ENCODE measurements around the gene LGR6.

DNA sequence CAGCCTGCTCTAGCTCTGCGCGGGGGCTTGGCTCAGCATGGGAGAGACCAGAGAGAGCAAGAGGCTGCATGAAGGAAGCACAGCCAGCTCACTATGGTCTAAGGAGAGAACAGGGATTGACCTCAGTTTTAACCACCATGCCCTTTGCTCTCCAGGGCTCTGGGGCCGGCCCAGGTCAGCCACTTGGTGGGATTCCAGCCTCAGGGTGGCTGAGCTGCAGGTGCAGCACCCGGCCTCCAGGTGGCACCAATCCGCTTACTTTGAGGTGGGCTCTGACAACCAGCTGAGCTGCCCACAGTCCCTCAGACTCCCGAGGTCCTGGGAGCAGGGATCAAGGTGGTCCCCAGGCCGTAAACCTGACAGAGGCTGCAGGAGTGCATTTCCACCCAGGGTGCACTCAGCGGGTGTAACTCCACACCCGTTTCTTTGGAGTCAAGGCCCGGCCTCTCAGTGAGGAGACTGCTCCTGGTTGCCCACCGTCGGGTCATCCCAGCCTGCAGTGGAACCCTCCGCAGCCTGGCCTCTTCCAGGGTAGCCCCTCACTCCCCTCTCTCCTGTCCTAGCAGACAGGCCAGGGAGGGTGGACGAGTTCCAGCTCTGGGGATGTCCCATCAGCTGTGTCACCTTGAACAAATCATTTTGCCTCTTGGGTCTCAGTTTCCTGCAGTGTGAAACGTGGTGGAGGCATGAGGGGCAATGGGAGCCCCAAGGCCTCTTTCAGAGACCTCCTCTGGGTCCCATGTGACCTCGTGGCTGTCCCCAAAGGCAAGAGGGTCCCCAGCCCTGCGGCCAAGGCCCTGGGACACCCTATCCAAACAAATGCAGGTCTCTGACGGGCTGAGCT, 607 bp upstream of the LGR6 start:
- TF ChIP-seq, protein P1, sequence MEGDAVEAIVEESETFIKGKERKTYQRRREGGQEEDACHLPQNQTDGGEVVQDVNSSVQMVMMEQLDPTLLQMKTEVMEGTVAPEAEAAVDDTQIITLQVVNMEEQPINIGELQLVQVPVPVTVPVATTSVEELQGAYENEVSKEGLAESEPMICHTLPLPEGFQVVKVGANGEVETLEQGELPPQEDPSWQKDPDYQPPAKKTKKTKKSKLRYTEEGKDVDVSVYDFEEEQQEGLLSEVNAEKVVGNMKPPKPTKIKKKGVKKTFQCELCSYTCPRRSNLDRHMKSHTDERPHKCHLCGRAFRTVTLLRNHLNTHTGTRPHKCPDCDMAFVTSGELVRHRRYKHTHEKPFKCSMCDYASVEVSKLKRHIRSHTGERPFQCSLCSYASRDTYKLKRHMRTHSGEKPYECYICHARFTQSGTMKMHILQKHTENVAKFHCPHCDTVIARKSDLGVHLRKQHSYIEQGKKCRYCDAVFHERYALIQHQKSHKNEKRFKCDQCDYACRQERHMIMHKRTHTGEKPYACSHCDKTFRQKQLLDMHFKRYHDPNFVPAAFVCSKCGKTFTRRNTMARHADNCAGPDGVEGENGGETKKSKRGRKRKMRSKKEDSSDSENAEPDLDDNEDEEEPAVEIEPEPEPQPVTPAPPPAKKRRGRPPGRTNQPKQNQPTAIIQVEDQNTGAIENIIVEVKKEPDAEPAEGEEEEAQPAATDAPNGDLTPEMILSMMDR (IDR thresholded peaks at IDR 0.05; ENCODE audit: low read depth, low read length) = peak; percentile 82
- TF ChIP-seq EZH2phosphoT487 (IDR thresholded peaks at IDR 0.05; ENCODE audit: low read depth) = no peak
